GM08714 (cell line): Measurements from ENCODE around the gene SLC22A14.
"Not testable (repeated sequence)": the region's sequence is repeated elsewhere in the genome, so short reads cannot be mapped to it uniquely, and the experiment has no call there.

Source experiments
- H3K4me3 ChIP-seq: fragments of 200-500 bp; sonication (Bioruptor generic); 2 replicates; pipeline ENCODE4 v1.5.1; 2014; ENCODE audit warnings: mild to moderate bottlenecking, low read length, inconsistent platforms
- ZNF274 ChIP-seq: IDR thresholded peaks from 2 replicates; pipeline ENCODE4 v1.6.1; 2012; ENCODE audit warnings: mild to moderate bottlenecking, low read depth, low read length

Gene SLC22A14

DNA sequence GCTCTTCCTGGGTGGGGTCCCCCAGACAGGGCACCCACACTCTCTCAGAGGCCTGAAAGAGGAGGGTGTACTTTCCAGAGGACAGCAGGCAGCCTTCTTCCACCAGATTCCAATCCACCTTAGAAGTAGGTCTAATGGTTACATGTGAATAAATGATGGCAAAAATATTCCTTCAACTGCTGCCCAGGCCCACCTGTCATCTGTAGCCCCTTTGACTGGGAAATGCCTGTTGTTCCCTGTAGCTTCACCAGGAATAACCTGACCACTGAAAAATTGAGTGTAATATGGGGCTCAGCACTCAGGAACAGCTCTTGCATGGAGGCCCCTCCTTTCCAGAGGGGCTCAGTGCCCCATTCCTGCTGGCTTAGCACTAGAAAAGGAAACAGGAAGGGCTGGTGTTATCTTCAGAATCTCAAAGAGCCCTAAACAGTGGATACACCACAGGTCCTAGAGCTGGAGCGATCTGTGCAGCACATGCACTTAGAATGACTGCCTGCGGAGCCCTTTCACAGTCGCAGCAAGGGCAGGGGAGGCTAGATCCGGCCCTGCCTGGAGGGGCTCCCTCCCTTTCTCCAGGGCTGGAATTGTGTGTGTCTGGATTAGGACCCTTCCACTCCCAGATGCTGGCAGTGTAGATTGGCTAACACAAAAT lies 32.1 kb downstream of the SLC22A14 start:
- H3K4me3 ChIP-seq: no peak overlapping the region
- TF ChIP-seq ZNF274: no peak

DNA sequence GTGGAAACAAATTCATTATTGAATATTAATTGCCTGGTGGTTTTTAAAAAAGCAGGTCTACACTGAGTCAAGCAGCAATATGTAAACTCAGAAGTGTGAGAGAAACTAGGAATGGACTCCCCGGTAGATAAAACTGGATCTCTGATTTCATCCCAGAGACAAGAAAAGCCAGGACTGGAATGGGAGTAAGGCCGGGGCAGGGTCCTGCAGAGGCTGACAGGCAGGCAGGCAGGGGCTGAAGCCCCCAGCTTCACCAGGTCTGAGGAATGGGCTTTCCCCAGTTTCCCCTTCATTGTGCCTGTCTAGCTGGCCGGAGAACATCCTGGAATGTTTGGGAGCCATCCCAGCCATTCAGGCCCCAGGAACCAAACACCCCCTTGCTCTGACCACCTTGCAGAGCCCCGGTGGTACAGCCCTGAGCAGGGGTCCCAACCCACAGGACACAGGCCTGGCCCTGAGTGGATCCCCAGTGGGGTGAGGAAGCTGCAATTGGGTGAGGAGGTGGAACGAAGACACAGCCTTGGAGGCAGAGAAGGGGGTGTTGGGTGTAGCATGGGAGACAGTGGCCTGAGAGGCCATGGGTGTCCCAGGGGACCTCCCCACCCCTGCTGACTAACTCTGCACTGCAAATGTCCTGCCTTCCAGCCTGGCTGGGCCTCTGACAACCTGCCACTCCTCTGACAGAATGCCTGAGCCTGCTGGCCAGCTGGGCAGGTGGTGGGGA lies 32.8 kb downstream of the SLC22A14 start:
- no peak overlapping the region for H3K4me3 ChIP-seq
- no peak for TF ChIP-seq ZNF274

DNA sequence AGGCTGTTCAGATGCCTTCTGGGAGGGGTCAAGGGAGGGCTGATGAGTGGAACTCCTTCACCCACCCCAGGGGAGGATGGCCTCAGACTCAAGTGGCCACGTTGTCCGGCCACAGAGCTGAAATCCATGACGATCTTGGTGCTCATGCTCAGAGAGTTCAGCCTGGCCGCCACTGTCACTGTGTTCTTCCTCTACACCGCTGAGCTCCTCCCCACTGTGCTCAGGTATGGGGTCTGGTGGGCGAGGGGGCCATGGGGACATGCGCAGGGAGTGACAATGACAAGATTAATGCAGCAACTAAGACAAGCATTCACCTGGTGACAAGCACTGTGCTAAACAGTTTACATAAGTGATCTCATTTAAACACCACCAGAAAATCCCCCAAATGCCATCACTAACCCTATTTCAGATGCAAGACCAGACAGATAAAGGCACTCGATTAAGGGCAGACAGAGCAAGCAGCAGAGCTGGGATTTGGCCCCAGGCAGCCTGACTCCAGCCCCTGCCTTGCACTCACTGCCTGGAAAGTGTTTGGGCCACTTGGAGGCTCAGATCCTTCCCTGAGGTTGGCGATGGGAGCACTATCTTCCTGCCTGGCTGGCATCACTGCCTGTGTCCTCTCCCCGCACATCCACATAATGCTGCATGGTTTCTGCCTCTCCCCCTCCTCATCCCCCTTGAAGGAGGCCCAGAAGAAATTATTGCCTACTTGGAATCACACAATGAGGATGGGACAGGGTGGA lies 33.6 kb downstream of the SLC22A14 start:
- no peak overlapping the region for H3K4me3 ChIP-seq
- no peak for TF ChIP-seq ZNF274

DNA sequence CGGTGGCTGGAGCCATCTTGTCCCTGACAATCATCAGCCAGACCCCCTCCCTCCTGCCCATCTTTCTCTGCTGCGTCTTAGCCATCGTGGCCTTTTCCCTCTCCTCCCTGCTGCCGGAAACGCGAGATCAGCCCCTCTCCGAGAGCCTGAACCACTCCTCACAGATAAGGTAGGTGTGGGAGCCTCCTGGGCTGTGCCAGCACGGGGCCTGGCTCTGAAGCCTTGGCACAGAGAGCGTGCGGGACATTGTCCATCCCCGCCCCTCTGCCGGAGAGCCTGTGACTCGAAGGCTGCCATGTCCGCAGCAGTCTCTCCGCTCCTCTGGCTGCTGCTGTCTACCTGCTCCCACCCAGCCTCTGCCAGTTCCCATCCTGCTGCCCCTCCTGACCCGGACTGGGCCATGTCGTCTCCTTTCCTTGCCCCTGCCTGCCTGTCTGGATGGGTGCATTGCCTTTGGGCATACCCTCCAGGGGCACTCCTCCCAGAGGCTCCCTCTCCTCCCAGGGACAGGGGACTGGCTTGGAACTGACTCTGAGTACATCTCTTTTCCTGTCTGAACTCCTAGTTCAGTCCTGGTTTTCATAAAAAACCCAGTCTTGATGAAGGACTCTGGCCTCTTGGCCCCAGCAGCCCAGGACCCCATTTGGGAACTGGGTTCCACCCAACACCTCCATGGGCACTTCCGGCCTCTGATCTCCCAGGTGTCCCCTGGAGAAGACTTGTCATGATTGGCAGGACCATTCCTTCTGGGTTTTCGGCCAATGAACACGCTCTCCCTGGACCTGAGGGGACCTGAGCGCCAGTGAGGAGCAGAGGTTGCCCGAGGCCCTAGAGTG lies 34.5 kb downstream of the SLC22A14 start:
- H3K4me3 ChIP-seq: no peak overlapping the region
- TF ChIP-seq ZNF274: no peak

DNA sequence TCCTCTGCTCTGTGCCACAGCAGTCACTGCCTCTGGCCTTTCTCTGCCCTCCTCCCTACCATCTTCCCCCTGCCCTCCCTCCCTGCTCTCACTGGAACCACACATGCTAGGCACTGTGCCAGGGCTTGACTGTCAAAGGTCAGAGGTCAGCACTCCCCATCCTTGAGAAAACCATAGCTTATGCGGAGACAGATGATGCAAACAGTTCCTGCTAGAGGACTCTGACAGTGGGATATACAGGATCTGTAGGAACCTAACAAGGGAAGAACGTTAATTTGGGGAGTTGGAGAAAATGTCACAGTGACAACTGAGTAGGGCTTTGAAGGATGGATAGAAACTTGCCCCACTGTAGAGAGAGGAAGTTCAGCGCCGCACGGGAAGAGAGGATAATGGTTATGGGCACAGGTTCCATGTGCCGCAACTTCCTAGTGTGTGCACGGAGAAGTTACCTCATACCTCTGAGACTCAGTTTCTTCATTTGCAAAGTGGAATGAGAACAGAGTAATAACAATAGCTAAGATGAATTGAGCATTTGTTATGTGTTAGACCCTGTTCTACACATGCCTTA lies 35.2 kb downstream of the SLC22A14 start:
- TF ChIP-seq ZNF274: no peak
- no peak overlapping the region for H3K4me3 ChIP-seq

DNA sequence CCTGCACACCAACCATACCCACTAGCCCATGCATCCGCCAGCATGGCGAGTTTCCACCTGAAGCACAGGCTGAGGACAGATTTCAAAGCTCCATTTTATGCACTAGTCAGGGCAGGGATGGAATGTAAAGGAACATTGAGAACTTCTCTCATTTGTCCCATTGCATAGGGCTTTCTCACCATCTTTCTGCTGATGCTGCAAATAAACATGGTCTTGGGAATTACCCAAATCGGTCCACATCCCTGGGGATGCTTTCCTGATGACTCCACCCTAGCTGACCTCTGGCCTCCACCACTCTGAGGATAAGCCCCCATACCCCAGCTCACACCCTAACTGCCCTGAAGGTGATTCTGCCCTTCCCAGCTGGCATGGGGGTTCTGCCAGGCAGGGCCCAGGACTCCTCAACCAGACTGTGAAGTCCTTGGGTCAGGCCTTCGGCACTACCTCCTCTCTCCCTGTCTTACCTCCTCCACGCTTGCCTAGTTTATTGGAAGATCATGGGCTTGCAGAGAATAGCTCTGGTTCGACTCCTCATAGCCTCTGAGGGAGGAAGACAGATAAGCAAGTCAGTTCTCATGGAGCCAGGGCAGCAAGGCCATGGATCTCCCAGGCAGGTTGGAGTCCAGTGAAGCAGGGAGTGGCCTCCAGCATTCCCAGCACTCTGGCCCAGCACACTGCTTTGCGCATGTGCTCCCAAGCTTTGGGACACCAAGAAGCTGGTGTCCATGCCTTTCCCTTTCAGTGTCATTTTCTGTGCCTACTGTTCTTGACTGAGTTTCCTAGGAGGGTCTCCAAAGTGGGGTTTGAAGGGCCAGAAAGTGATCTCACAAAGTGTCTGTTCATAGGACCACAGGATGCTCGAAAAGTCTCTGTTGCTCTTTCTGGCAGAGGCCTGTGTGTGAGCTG lies 36.9 kb downstream of the SLC22A14 start:
- H3K4me3 ChIP-seq: no peak overlapping the region
- no peak for TF ChIP-seq ZNF274

DNA sequence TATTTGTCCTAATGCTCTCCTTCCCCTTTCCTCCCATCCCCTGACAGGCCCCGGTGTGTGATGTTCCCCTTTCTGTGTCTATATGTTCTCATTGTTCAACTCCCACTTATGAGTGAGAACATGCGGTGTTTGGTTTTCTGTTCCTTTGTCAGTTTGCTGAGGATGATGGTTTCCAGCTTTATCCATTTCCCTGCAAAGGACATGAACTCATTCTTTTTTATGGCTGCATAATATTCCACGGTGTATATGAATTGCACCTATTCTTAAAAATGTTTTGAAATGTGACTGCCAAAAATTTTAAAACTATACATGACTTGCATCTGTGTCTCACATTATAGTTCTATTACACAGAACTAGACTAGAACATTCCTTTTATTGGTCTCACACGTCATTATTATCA lies 38.5 kb downstream of the SLC22A14 start:
- H3K4me3 ChIP-seq: not testable (repeated sequence)

DNA sequence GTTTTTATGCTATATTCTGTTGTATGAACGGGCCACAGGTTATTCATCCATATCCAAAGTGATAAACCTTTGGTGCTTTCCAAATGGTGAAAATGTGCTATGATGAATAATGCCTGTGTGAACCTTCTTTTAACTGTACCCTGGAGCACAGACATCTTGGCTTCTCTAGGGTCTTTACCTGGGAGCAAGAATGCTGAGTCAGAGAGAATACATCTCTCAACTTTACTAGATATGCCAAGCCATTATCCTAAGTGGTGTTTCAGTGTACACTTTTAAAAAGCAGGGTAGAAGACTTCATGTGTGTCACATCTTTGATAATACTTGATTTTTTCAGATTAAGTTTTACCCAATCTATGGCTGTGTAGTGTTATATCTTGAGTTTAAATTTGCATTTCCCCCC lies 41.0 kb downstream of the SLC22A14 start:
- no peak overlapping the region for H3K4me3 ChIP-seq
- TF ChIP-seq ZNF274: no peak

DNA sequence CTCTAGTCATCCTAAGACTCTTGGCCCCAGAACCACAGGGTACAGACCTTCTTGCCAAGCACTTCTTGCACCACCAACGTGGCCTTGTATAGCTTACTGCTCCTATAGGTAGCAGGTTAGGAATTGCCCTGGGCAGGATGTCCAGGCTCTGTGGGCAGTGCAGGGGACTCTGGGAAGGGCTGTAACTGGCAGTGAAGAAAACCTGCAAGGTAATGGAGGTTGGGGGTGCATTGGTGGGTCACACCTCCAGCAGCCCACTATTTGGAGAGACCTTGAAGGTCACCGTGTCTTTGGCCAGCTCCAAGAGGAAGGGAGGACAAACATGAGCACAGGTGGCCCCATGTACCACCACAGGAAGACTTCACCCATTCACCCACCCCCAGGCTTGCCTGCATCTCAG lies 43.2 kb downstream of the SLC22A14 start:
- no peak overlapping the region for H3K4me3 ChIP-seq
- no peak for TF ChIP-seq ZNF274

DNA sequence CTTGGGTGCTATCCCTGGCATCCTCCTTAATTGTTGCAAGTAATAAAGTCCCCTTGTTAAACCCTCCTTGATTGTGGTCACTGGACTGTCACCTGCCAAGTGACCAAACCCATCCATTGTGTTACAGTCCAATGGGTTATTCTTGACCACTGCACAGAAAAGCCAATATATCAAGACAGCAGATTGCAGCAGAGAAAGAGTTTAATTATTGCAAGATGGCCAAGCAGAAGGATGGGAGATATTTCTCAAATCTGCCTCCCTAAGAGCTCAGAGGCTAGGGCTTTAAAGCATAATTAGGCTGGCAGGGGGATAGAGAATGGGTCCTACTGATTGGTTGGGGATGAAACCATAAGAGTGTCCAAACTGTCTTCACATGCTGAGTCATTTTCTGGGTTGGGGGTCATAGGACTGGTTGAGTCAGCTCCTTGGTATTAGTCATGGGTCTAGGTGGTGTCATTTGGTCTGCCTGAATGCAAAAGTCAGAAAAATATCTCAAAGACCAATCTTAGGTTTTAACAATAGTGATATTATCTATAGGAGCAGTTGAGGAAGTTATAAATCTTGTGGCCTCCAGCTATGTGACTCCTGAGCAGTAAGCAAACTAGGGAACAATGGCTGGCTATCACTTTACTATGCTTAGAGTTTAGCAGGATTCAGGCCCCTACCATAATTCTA lies 45.4 kb downstream of the SLC22A14 start:
- no peak for TF ChIP-seq ZNF274
- no peak overlapping the region for H3K4me3 ChIP-seq

DNA sequence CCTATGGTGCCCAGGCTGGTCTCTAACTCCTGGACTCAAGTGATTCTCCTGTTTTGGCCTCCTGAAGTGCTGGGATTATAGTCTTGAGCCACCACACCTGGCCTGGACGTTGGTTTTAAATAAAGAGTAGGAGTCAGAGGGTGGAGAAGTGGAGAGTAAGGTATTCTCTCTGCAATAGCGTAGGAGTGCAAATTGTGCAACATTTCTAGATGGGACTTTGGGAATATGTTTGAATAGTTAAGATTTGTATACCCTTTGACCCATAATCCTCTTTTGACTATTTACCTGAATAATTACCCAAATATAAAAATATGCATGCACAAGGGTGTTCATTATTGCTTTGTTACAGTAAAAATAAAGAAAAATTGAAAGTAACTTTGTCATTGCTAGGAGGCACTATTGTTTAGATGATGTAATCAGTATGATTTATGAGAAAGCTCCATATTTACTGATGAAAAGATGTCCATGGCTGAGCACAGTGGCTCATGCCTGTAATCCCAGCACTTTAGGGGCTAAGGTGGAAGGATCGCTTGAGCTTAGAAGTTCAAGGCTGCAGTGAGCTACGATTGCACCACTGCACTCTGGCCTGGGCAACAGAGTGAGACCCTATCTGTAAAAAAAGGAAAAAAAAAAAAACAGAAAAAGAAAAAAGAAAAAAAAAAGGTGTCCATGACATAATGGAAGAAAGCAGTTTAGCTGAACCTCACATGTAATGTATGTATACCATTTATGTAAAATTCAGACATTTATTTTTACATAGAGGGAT lies 49.3 kb downstream of the SLC22A14 start:
- TF ChIP-seq ZNF274: no peak
- no peak overlapping the region for H3K4me3 ChIP-seq

DNA sequence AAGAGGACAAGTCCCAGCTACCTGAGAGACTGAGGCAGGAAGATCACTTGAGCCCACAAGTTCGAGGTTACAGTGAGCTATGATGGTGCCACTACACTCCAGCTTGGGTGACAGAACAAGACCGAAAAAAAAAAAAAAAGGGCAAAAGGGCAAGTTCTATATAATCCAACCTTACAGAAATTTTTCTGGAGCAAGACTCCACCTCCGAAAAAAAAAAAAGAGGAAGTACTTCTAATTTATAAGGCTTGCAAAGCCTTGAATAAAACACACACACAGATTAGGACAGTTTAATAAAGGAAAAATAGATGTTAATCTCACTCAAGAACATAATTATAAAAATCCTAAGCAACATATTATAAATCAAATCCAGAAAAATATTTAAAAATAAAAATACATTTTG lies 50.1 kb downstream of the SLC22A14 start:
- TF ChIP-seq ZNF274: no peak
- H3K4me3 ChIP-seq: no peak overlapping the region
